ENCODE data around the gene KIF1B. TPM values are rescaled to one million over a fixed set of nuclear protein-coding genes. Genes with fewer than 3 reads are reported as not detected.

KIF1B gene
- total RNA-seq, 1 experiment from 2014 or later: 70.1 TPM

DNA sequence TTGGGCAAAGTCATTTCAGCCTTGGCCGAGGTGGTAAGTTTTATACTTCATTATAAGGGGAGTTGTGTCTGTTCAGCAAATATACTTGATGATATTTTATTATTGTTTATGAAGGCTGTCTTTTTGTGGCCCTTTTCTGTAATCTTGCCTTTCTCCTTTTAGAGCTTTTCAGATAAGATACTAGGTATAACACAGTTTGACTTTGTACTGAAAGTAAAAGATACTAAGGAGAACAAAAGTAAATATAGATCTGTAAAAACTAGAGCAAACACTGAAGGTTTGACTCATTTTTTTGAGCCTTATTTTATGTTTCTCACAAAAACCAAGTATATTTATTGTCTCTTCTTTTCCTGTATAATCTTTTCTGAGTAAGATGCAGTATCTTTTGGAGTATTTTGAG, 61.9 kb downstream of the KIF1B start (continued):
- TF ChIP-seq, protein P1, sequence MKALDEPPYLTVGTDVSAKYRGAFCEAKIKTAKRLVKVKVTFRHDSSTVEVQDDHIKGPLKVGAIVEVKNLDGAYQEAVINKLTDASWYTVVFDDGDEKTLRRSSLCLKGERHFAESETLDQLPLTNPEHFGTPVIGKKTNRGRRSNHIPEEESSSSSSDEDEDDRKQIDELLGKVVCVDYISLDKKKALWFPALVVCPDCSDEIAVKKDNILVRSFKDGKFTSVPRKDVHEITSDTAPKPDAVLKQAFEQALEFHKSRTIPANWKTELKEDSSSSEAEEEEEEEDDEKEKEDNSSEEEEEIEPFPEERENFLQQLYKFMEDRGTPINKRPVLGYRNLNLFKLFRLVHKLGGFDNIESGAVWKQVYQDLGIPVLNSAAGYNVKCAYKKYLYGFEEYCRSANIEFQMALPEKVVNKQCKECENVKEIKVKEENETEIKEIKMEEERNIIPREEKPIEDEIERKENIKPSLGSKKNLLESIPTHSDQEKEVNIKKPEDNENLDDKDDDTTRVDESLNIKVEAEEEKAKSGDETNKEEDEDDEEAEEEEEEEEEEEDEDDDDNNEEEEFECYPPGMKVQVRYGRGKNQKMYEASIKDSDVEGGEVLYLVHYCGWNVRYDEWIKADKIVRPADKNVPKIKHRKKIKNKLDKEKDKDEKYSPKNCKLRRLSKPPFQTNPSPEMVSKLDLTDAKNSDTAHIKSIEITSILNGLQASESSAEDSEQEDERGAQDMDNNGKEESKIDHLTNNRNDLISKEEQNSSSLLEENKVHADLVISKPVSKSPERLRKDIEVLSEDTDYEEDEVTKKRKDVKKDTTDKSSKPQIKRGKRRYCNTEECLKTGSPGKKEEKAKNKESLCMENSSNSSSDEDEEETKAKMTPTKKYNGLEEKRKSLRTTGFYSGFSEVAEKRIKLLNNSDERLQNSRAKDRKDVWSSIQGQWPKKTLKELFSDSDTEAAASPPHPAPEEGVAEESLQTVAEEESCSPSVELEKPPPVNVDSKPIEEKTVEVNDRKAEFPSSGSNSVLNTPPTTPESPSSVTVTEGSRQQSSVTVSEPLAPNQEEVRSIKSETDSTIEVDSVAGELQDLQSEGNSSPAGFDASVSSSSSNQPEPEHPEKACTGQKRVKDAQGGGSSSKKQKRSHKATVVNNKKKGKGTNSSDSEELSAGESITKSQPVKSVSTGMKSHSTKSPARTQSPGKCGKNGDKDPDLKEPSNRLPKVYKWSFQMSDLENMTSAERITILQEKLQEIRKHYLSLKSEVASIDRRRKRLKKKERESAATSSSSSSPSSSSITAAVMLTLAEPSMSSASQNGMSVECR (CRISPR knock-in tag; IDR thresholded peaks at IDR 0.05; ENCODE audit: borderline replicate concordance): no peak
- TF ChIP-seq CREM (CRISPR knock-in tag; IDR thresholded peaks at IDR 0.05): no peak

DNA sequence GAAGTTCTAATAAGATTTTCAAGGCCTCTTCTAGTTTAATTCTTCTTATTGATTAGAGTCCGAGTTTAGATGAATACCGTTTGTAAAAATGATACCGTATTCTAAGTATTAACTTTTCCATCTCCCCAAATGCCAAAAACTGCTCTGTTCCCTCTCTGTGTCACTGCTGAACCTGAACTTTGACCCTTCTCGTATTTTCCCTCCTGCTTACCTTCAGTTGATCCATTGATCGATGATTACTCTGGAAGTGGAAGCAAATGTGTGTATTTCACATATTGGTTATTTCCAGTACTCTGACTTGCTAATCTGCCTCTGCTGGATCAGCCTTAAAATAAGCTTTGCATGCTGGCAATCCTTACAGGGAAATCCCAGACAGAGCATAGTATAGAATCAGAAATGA, 68.5 kb downstream of the KIF1B start:
- Mint-ChIP-seq H3K4me1 (no peaks in the 10 kb centered on the region), H3K4me3 (no peak overlapping the region), H3K27me3 (ENCODE audit: low read depth) (no peaks in the 10 kb centered on the region), H3K36me3 (peaks cover 32% of the 10 kb centered on the region), H3K9me3 (no peaks in the 10 kb centered on the region), H3K27ac (no peak overlapping the region)
- TF ChIP-seq ZNF425 (CRISPR knock-in tag; conservative IDR thresholded peaks at IDR 0.05): no peak
- ChIA-PET POLR2A (no interaction called here), CTCF (interaction anchor here (1.3 to 1.7 kb wide), 2 partner anchors 69 to 152 kb away, joined by 3 to 4 read pairs; partner anchors contain the start of genes CENPS and KIF1B)
- ATAC-seq (no peak), DNase-seq (ENCODE audit: low spot score) (no peak)

- POLR2A ChIA-PET: interaction anchor here (0.5 kb wide), 1 partner anchor 186 kb away, joined by 5 read pairs; no protein-coding TSS in a partner anchor
- Mint-ChIP-seq H3K27me3 (ENCODE audit: low read depth) (no peaks in the 10 kb centered on the region), H3K4me1 (no peaks in the 10 kb centered on the region), H3K27ac (no peak overlapping the region), H3K4me3 (no peak overlapping the region), H3K36me3 (peaks cover 38% of the 10 kb centered on the region), H3K9me3 (no peaks in the 10 kb centered on the region)
- ATAC-seq: no peak
- DNase-seq (ENCODE audit: low spot score): no peak
- CTCF ChIA-PET: interaction anchor here (1.3 to 1.7 kb wide), 2 partner anchors 71 to 150 kb away, joined by 3 to 4 read pairs; partner anchors contain the start of genes CENPS and KIF1B
- TF ChIP-seq SMAD3 (CRISPR knock-in tag; IDR thresholded peaks at IDR 0.05; ENCODE audit: borderline replicate concordance) (no peak), IRF2 (CRISPR knock-in tag; IDR thresholded peaks at IDR 0.05; ENCODE audit: borderline replicate concordance, low read depth) (no peak)
Measured at GRCh38 chr1:10280439-10281350, 70.3 kb downstream of the KIF1B start.

DNA sequence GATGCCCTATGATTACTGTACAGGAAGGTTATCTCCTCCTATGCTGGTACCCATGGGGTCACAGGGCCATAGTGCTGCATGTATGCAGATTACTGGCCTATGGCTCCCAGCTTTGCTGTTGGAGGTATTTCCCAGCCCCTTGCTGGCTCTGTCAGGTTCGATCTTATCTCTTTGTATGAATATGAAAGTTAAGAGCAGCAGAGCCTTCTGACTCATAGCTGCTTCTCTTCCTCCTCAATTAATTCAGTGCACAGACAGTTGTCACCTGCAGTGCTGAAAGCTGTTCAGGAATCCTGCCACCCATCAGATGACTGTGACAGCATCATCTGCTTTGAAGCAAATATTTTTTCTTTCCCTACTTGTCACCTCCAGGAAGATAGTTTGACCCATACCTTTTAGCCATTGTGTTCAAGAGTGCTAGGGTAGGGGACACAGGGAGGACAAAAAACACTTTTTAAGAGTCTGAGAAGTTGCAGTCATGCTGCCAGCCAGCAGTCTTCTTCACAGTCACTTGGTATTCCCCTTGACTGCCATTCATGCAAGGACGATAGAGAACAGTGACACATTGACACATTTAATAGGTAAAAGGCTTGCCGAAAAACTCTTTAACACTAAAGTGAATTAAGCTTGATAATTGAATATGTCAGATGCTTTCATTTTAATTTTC, 73.1 kb downstream of the KIF1B start:
- Mint-ChIP-seq H3K4me3 (no peak overlapping the region), H3K36me3 (peaks cover 25% of the 10 kb centered on the region), H3K9me3 (no peaks in the 10 kb centered on the region), H3K4me1 (no peaks in the 10 kb centered on the region), H3K27ac (no peak overlapping the region; the same call in 1 of the 2 replicates), H3K27me3 (ENCODE audit: low read depth) (no peaks in the 10 kb centered on the region)
- CTCF ChIA-PET: no interaction called here
- no peak for ATAC-seq
- DNase-seq (ENCODE audit: low spot score): no peak
- POLR2A ChIA-PET: interaction anchor here (0.6 to 0.9 kb wide), 2 partner anchors 72 to 86 kb away, joined by 5 to 7 read pairs; no protein-coding TSS in a partner anchor
- no peak for TF ChIP-seq GABPB1 (CRISPR knock-in tag; IDR thresholded peaks at IDR 0.05)
- TF ChIP-seq ZNF281 (CRISPR knock-in tag; IDR thresholded peaks at IDR 0.05): no peak
- TF ChIP-seq AFF4 (CRISPR knock-in tag; IDR thresholded peaks at IDR 0.05; ENCODE audit: borderline replicate concordance): no peak
- no peak for TF ChIP-seq EMX1 (CRISPR knock-in tag; IDR thresholded peaks at IDR 0.05)
- TF ChIP-seq FOXK1 (CRISPR knock-in tag; IDR thresholded peaks at IDR 0.05): no peak
- no peak for TF ChIP-seq SMAD4 (CRISPR knock-in tag; IDR thresholded peaks at IDR 0.05)
- TF ChIP-seq ZNF416 (CRISPR knock-in tag; IDR thresholded peaks at IDR 0.05): no peak
- TF ChIP-seq SP1 (CRISPR knock-in tag; conservative IDR thresholded peaks at IDR 0.05): no peak
- no peak for TF ChIP-seq ZNF423 (CRISPR knock-in tag; IDR thresholded peaks at IDR 0.05)
